Measurements from ENCODE around the gene SDF2. TPM values are rescaled to one million over a fixed set of nuclear protein-coding genes. Genes with fewer than 3 reads are reported as not detected.

The SDF2 gene
- total and polyA plus RNA-seq, 2 experiments from 2014 or later: 32.5 to 54.6 TPM

DNA sequence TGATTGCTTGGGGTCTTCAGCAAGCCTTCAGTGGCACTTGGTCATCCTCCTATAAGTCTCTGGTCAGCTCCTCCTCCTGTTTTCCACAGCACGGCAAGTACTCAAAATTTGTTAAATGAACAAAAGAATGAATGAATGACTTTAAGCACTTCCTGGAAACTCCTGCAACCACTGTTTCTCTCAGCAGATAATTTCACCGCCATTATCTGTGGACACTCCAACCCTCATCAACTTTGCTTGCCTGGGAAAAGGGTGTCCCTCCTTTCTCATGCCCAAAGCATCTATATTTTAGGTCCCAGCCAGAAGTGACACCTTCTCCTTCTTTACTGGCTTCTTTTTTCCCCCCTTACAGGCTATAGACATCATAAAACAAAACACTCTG, 45.6 kb upstream of the SDF2 start (continued):
- no peak for TF ChIP-seq ZNF331 (CRISPR knock-in tag; IDR thresholded peaks at IDR 0.05; ENCODE audit: low read depth)
- no peak for TF ChIP-seq JUNB (IDR thresholded peaks at IDR 0.05; ENCODE audit: unreplicated experiment)
- TF ChIP-seq, protein P1, sequence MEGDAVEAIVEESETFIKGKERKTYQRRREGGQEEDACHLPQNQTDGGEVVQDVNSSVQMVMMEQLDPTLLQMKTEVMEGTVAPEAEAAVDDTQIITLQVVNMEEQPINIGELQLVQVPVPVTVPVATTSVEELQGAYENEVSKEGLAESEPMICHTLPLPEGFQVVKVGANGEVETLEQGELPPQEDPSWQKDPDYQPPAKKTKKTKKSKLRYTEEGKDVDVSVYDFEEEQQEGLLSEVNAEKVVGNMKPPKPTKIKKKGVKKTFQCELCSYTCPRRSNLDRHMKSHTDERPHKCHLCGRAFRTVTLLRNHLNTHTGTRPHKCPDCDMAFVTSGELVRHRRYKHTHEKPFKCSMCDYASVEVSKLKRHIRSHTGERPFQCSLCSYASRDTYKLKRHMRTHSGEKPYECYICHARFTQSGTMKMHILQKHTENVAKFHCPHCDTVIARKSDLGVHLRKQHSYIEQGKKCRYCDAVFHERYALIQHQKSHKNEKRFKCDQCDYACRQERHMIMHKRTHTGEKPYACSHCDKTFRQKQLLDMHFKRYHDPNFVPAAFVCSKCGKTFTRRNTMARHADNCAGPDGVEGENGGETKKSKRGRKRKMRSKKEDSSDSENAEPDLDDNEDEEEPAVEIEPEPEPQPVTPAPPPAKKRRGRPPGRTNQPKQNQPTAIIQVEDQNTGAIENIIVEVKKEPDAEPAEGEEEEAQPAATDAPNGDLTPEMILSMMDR (conservative IDR thresholded peaks at IDR 0.05; ENCODE audit: low read depth in 2 of 2): no peak
- no peak for TF ChIP-seq CREB1 (CRISPR knock-in tag; IDR thresholded peaks at IDR 0.05; ENCODE audit: low read depth)
- TF ChIP-seq POLR2AphosphoS5 (IDR thresholded peaks at IDR 0.05; ENCODE audit: low read depth): no peak
- TF ChIP-seq, protein P2, sequence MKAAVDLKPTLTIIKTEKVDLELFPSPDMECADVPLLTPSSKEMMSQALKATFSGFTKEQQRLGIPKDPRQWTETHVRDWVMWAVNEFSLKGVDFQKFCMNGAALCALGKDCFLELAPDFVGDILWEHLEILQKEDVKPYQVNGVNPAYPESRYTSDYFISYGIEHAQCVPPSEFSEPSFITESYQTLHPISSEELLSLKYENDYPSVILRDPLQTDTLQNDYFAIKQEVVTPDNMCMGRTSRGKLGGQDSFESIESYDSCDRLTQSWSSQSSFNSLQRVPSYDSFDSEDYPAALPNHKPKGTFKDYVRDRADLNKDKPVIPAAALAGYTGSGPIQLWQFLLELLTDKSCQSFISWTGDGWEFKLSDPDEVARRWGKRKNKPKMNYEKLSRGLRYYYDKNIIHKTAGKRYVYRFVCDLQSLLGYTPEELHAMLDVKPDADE (IDR thresholded peaks at IDR 0.05): no peak
- TF ChIP-seq, protein P3, sequence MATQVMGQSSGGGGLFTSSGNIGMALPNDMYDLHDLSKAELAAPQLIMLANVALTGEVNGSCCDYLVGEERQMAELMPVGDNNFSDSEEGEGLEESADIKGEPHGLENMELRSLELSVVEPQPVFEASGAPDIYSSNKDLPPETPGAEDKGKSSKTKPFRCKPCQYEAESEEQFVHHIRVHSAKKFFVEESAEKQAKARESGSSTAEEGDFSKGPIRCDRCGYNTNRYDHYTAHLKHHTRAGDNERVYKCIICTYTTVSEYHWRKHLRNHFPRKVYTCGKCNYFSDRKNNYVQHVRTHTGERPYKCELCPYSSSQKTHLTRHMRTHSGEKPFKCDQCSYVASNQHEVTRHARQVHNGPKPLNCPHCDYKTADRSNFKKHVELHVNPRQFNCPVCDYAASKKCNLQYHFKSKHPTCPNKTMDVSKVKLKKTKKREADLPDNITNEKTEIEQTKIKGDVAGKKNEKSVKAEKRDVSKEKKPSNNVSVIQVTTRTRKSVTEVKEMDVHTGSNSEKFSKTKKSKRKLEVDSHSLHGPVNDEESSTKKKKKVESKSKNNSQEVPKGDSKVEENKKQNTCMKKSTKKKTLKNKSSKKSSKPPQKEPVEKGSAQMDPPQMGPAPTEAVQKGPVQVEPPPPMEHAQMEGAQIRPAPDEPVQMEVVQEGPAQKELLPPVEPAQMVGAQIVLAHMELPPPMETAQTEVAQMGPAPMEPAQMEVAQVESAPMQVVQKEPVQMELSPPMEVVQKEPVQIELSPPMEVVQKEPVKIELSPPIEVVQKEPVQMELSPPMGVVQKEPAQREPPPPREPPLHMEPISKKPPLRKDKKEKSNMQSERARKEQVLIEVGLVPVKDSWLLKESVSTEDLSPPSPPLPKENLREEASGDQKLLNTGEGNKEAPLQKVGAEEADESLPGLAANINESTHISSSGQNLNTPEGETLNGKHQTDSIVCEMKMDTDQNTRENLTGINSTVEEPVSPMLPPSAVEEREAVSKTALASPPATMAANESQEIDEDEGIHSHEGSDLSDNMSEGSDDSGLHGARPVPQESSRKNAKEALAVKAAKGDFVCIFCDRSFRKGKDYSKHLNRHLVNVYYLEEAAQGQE (IDR thresholded peaks at IDR 0.05; ENCODE audit: unreplicated experiment): no peak

DNA sequence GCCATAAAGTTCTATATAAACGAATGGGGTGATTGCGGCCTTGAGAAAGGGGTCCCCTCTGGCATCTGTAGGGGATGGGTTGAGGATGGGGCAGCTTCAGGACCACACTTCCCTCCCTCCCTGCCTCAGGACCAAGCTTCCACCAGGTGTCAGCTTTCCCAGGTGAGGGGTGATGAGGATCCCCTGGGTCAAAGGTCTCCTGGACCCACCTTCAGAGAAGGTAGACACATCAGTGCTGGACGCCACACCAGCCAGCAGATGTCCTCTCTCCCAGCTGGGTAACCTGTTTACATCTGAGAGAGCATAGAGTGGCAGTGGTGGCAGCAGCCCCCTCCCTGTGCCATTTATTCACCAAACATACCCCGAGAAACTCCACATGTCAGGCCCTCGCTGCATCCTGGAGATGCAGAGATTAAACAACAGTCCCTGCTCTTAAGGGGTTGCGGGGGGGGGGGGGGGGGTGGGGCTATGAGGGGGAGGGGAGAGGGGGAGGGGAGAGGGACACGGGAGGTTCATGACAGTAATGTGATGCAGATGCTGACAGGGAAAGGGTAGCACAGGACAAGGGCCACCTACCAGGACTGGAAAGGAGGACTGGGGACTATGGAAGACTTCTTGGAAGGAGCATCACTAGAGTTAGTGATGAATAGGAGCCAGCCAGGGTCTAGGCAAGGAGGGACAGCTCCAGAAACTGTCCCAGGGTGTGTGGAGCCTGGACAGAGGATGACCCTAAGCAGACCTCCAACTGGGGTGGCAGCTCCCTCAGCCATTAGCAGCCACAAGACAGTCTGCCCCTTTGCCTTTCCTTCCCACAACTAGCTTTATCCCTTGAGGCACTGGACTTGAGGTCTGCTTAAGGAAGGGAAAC, 45.0 kb upstream of the SDF2 start:
- H3K36me3 Mint-ChIP-seq (ENCODE audit: low read depth): peaks cover 40% of the 10 kb centered on the region
- H3F3A ChIP-seq (replicated peaks; ENCODE audit: low read depth): peaks cover 25% of the 10 kb centered on the region
- H3K27ac ChIP-seq (ENCODE audit: low read depth): no peak overlapping the region
- no peak for ATAC-seq
- no peak overlapping the region for H3K4me3 ChIP-seq
- H3K4me1 Mint-ChIP-seq: peaks cover 43% of the 10 kb centered on the region
- no peaks in the 10 kb centered on the region; the same call in 2 of the 3 replicates for H3K9me3 Mint-ChIP-seq
- H3K4me3 Mint-ChIP-seq: no peak overlapping the region; the same call in 2 of the 3 replicates
- 0 out of 2 replicates have a peak overlapping the region, but pooled peaks have one; percentile 32 for H3K4me2 ChIP-seq
- H2AFZ ChIP-seq: no peak overlapping the region
- peak; percentile 42 for DNase-seq (ENCODE audit: low spot score)
- H3K27me3 ChIP-seq (ENCODE audit: insufficient read depth): no peaks in the 10 kb centered on the region
- H4K20me1 ChIP-seq (replicated peaks; ENCODE audit: insufficient read depth): peaks cover 7% of the 10 kb centered on the region; the same call in 1 of the 2 replicates
- H3K79me2 ChIP-seq (replicated peaks; ENCODE audit: insufficient read depth): peaks cover 19% of the 10 kb centered on the region
- peaks cover 29% of the 10 kb centered on the region for H3K27me3 Mint-ChIP-seq (ENCODE audit: insufficient read depth, low read depth, poor library complexity)
- peaks cover 12% of the 10 kb centered on the region; the same call in 1 of the 2 replicates for H3K4me1 ChIP-seq (ENCODE audit: insufficient read depth)
- H3K27ac Mint-ChIP-seq: no peak overlapping the region
- no peaks in the 10 kb centered on the region for H3K36me3 ChIP-seq (ENCODE audit: insufficient read depth)
- H3K9me2 ChIP-seq (ENCODE audit: insufficient read depth): no peaks in the 10 kb centered on the region
- no peak for TF ChIP-seq ZNF331 (CRISPR knock-in tag; IDR thresholded peaks at IDR 0.05; ENCODE audit: low read depth)
- no peak for TF ChIP-seq EZH2 (IDR thresholded peaks at IDR 0.05; ENCODE audit: low read depth, unreplicated experiment)
- TF ChIP-seq, protein P4, sequence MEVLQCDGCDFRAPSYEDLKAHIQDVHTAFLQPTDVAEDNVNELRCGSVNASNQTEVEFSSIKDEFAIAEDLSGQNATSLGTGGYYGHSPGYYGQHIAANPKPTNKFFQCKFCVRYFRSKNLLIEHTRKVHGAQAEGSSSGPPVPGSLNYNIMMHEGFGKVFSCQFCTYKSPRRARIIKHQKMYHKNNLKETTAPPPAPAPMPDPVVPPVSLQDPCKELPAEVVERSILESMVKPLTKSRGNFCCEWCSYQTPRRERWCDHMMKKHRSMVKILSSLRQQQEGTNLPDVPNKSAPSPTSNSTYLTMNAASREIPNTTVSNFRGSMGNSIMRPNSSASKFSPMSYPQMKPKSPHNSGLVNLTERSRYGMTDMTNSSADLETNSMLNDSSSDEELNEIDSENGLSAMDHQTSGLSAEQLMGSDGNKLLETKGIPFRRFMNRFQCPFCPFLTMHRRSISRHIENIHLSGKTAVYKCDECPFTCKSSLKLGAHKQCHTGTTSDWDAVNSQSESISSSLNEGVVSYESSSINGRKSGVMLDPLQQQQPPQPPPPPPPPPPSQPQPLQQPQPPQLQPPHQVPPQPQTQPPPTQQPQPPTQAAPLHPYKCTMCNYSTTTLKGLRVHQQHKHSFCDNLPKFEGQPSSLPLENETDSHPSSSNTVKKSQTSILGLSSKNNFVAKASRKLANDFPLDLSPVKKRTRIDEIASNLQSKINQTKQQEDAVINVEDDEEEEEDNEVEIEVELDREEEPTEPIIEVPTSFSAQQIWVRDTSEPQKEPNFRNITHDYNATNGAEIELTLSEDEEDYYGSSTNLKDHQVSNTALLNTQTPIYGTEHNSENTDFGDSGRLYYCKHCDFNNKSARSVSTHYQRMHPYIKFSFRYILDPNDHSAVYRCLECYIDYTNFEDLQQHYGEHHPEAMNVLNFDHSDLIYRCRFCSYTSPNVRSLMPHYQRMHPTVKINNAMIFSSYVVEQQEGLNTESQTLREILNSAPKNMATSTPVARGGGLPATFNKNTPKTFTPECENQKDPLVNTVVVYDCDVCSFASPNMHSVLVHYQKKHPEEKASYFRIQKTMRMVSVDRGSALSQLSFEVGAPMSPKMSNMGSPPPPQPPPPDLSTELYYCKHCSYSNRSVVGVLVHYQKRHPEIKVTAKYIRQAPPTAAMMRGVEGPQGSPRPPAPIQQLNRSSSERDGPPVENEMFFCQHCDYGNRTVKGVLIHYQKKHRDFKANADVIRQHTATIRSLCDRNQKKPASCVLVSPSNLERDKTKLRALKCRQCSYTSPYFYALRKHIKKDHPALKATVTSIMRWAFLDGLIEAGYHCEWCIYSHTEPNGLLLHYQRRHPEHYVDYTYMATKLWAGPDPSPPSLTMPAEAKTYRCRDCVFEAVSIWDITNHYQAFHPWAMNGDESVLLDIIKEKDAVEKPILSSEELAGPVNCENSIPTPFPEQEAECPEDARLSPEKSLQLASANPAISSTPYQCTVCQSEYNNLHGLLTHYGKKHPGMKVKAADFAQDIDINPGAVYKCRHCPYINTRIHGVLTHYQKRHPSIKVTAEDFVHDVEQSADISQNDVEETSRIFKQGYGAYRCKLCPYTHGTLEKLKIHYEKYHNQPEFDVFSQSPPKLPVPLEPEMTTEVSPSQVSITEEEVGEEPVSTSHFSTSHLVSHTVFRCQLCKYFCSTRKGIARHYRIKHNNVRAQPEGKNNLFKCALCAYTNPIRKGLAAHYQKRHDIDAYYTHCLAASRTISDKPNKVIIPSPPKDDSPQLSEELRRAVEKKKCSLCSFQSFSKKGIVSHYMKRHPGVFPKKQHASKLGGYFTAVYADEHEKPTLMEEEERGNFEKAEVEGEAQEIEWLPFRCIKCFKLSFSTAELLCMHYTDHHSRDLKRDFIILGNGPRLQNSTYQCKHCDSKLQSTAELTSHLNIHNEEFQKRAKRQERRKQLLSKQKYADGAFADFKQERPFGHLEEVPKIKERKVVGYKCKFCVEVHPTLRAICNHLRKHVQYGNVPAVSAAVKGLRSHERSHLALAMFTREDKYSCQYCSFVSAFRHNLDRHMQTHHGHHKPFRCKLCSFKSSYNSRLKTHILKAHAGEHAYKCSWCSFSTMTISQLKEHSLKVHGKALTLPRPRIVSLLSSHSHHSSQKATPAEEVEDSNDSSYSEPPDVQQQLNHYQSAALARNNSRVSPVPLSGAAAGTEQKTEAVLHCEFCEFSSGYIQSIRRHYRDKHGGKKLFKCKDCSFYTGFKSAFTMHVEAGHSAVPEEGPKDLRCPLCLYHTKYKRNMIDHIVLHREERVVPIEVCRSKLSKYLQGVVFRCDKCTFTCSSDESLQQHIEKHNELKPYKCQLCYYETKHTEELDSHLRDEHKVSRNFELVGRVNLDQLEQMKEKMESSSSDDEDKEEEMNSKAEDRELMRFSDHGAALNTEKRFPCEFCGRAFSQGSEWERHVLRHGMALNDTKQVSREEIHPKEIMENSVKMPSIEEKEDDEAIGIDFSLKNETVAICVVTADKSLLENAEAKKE (CRISPR knock-in tag; IDR thresholded peaks at IDR 0.05): no peak

Data from GM23338 (cell line).